Left lung (tissue), 10 donors: ENCODE data around the gene IGFL4. TPM values are rescaled to one million over a fixed set of nuclear protein-coding genes. Genes with fewer than 3 reads are reported as not detected.

Experiments
- ATAC-seq: fragments of 200-7000 bp; cut with Tn5 transposase; one replicate; pipeline ENCODE4 v1.9.1; 2020; ENCODE audit warnings: moderate library complexity
- DNase-seq, 4 donors: peaks; one replicate each; pipeline ENCODE4 v3.0.0-alpha.2; 2013 to 2020
- H3K27ac ChIP-seq, 2 donors: fragments of 200-600 bp; sonication (generic) in 1 of 2; one replicate each; pipeline versions ENCODE4 v1.5.0 to v1.8.0; 2020 to 2021
- H3K27me3 ChIP-seq, 2 donors: fragments of 200-600 bp; sonication (generic) in 1 of 2; one replicate each; pipeline versions ENCODE4 v1.5.0 to v1.8.0; 2020 to 2021
- H3K36me3 ChIP-seq, 2 donors: fragments of 200-600 bp; sonication (generic) in 1 of 2; one replicate each; pipeline versions ENCODE4 v1.5.0 to v1.8.0; 2020 to 2021
- H3K4me1 ChIP-seq, 2 donors: fragments of 200-600 bp; one replicate each; pipeline ENCODE4 v1.8.0; 2021
- H3K4me3 ChIP-seq, 2 donors: fragments of 200-600 bp; sonication (generic) in 1 of 2; one replicate each; pipeline versions ENCODE4 v1.5.0 to v1.8.0; 2020 to 2021; ENCODE audit warnings: mild to moderate bottlenecking in 1 of 2
- H3K9me3 ChIP-seq, 2 donors: fragments of 200-600 bp; sonication (generic) in 1 of 2; one replicate each; pipeline versions ENCODE4 v1.5.0 to v1.8.0; 2020 to 2021
- CTCF ChIP-seq, 2 donors: fragments of 200-600 bp; sonication (generic) in 1 of 2; IDR thresholded peaks; one replicate each; pipeline versions ENCODE4 v1.5.0 to v1.8.0; 2021; ENCODE audit warnings: antibody characterized with exemption in 2 of 2
- intact Hi-C, 2 donors: fragments of 100-400 bp; cut with DNase I; formaldehyde crosslinking; loops; one replicate each; pipeline versions ENCODE4 v1.11.2 to v1.14.2; 2022
- polyA plus RNA-seq, 6 donors: library from polyadenylated mRNA; unstranded; fragments of 120-200 nt; gene quantifications; one replicate each; pipeline ENCODE4 v1.2.1, GENCODE V29; 2013; ENCODE audit not compliant: insufficient read length in 6 of 6
- total RNA-seq, 2 donors: library from RNA; stranded (reverse); fragmentation: NEBNext Ultra II Directional; extraction: Animal tissue kit (Norgen Biotek cat#: 25700); gene quantifications; one replicate each; pipeline ENCODE4 v1.2.1, GENCODE V29; 2021
- donor health status: DM: no; HTN: yes; CAD: no.
- donor health status: DM: no; HTN: no; CAD: no.

Gene IGFL4
- total and polyA plus RNA-seq, 8 donors, result 0.48 to 1.2 (median 1.0) TPM; not detected in 2

GRCh38 chr19:46015687-46016425 lies 24.9 kb downstream of the IGFL4 start:
- Histone ChIP-seq H3K4me1 (peaks cover 7 to 29% of the 10 kb centered on the region in 2 donors), H3K27ac (peak overlapping the region in 1 of 2 donors; percentile 73), H3K4me3 (peak overlapping the region; percentile 46 to 78), H3K36me3 (no peaks in the 10 kb centered on the region), H3K27me3 (peaks cover 17 to 37% of the 10 kb centered on the region in 2 donors), H3K9me3 (no peaks in the 10 kb centered on the region)
- peak in 1 of 4 donors; percentile 85 for DNase-seq
- intact Hi-C loops, result no loop called here
- peak; percentile 25 for ATAC-seq
- no peak for TF ChIP-seq CTCF (IDR thresholded peaks at IDR 0.05)

- intact Hi-C loops, result no loop called here
- Histone ChIP-seq H3K4me3 (peak overlapping the region; percentile 17 to 78), H3K4me1 (peaks cover 7 to 29% of the 10 kb centered on the region in 2 donors), H3K9me3 (no peaks in the 10 kb centered on the region), H3K27me3 (peaks cover 17 to 37% of the 10 kb centered on the region in 2 donors), H3K36me3 (peaks cover 0 to 3% of the 10 kb centered on the region in 2 donors), H3K27ac (no peak overlapping the region)
- TF ChIP-seq CTCF (IDR thresholded peaks at IDR 0.05), result no peak
- ATAC-seq (peak; percentile 89), DNase-seq (peak in 3 of 4 donors; percentile 60 to 94 (median 86))
These were observed 25.7 kb downstream of the IGFL4 start for GRCh38 chr19:46014941-46015686.

GRCh38 chr19:46014534-46014933 lies 26.3 kb downstream of the IGFL4 start:
- H3K36me3 ChIP-seq, result peaks cover 0 to 3% of the 10 kb centered on the region in 2 donors
- TF ChIP-seq CTCF (IDR thresholded peaks at IDR 0.05), result no peak
- peaks cover 17 to 37% of the 10 kb centered on the region in 2 donors for H3K27me3 ChIP-seq

GRCh38 chr19:46009530-46010510 lies 31.0 kb downstream of the IGFL4 start:
- no peak overlapping the region for H3K4me3 ChIP-seq
- H3K27ac ChIP-seq, result no peak overlapping the region
- peaks cover 16 to 21% of the 10 kb centered on the region in 2 donors for H3K27me3 ChIP-seq
- peaks cover 0 to 10% of the 10 kb centered on the region in 2 donors for H3K4me1 ChIP-seq
- H3K36me3 ChIP-seq, result peaks cover 0 to 26% of the 10 kb centered on the region in 2 donors
- H3K9me3 ChIP-seq, result no peaks in the 10 kb centered on the region
- DNase-seq (peak in 2 of 4 donors; percentile 64 to 91), ATAC-seq (peak; percentile 91)
- TF ChIP-seq CTCF (IDR thresholded peaks at IDR 0.05), result peak; percentile 80 to 85
- intact Hi-C loops, result no loop called here

More at GRCh38 chr19:46014534-46014933, 26.3 kb downstream of the IGFL4 start:
- Histone ChIP-seq H3K4me3 (peak overlapping the region; percentile 17 to 78), H3K4me1 (peaks cover 7 to 30% of the 10 kb centered on the region in 2 donors), H3K9me3 (no peaks in the 10 kb centered on the region), H3K27ac (no peak overlapping the region)
- intact Hi-C loops, result no loop called here
- no peak for DNase-seq
- no peak for ATAC-seq
